DLD1 (cell line): ENCODE measurements around the gene EHMT2.
"Not testable (repeated sequence)": the region's sequence is repeated elsewhere in the genome, so short reads cannot be mapped to it uniquely, and the experiment has no call there.

Source experiments
- in situ Hi-C: cut with HindIII; loops from 2 replicates; pipeline ENCODE4 v1.10.0; 2017; ENCODE audit warnings: low sequenced_read_pairs

The EHMT2 gene

DNA sequence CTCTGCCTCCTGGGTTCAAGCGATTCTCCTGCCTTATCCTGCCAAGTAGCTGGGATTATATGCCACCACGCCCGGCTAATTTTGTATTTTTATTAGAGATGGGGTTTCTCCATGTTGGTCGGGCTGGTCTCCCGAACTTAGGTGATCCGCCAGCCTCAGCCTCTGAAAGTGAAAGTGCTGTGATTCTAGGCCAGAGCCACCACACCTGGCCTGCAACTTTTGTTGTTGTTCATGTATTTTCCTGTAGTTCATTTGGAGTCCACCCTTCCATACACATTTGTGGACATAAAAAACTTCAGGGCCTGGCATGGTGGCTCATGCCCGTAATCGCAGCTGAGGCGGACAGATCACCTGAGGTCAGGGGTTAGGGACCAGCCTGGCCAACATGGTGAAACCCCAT is 55.4 kb downstream of the EHMT2 start:
- in situ Hi-C loops: no loop called here

- in situ Hi-C loops: not testable (repeated sequence)
Observed at GRCh38 chr6:31839779-31840126, 57.7 kb downstream of the EHMT2 start.

DNA sequence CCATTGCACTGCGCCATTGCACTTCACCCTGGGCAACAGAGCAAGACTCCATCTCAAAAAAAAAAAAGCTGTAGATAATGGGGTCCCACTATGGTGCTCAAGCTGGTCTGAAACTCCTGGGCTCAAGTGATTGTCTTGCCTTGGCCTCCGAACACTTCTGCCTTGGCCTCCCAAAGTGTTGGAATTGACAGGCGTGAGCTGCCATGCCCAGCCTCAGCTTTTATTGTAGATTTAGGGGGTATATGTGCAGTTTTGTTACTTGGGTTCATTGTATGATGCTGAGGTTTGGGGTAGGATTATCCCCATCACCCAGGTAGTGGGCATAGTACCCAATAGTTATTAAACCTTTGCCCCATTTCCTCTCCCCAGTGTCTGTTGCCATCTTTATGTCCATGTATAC is 58.5 kb downstream of the EHMT2 start:
- in situ Hi-C loops: no loop called here

GRCh38 chr6:31838114-31838553 is 59.4 kb downstream of the EHMT2 start:
- in situ Hi-C loops: not testable (repeated sequence)

DNA sequence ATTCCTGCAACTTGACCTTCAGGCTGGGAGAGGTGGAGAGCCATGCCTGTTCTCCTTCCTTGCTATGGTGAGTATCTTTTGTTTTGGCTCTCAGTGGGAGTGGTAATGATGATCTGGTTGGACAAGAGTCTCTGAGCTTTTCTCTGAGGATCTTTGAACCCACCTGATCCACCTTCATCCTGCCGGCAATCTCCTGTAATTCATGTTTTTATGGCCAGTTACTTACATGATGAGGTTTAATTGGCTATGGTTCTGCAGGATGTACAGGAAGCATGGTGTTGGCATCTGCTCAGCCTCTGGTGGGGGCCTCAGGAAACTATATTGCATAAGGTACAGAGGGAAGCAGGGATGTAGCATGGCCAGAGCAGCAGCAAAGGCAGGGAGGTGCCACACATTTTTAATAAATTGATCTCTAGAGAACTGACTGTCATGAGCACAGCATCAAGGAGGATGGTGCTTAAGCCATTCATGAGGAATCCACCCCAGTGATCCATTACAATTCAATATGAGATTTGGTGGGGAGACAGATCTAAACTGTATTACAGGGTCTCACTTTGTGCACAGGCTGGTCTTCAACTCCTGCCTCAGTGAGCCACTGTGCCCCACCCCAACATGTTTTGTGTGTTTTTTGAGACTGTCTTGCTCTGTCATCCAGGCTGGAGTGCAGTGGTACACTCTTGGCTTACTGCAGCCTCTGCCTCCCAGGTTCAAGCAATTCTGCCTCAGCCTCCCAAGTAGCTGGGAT is 60.0 kb downstream of the EHMT2 start:
- in situ Hi-C loops: no loop called here

- in situ Hi-C loops: no loop called here
Observed at GRCh38 chr6:31836474-31837368, 60.8 kb downstream of the EHMT2 start.

- in situ Hi-C loops: no loop called here
Observed at GRCh38 chr6:31836047-31836473, 61.4 kb downstream of the EHMT2 start.

DNA sequence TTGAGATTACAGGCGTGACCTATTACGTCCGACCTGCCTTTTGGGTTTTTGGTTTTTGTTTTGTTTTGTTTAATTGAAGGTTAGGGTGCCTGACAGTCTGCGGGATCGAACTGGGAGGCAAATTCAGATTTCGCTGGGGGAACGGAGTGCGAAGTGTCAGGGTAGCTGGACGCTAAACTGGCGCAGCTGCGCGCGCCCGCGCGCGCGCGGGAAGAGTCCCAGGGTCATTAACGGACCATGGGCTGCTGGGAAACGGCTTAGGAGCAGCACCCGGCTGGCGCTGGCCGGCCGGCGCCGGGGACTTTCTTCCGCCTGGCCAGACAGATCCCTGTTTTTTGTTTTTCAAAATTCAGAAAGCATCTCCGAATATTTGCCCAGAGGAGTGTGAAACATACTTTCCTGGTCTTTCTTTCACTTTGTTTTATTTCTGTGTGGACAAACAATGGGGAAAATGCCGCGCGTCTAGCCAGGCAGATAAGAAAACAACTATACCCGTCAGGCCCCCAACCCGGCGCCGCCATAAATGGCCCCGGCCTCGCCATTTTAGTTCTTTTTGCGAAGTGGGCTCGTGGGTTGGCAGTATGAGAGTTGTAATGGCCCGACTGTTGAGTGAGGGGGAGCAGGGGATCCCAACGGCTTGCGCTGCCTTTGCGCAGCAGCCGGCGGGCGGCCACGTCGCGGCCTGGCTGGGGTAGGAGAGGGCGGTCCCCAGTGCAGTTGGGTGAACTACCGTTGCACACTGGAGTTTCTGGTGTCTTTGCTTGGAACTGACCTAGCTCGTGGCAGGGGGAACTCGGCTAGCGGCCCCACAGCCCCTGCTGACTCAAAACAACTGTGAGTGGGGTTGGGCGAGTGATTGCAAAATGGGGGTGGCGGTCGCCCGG is 62.9 kb downstream of the EHMT2 start:
- in situ Hi-C loops: no loop called here

GRCh38 chr6:31831350-31832215 is 65.9 kb downstream of the EHMT2 start:
- in situ Hi-C loops: no loop called here

DNA sequence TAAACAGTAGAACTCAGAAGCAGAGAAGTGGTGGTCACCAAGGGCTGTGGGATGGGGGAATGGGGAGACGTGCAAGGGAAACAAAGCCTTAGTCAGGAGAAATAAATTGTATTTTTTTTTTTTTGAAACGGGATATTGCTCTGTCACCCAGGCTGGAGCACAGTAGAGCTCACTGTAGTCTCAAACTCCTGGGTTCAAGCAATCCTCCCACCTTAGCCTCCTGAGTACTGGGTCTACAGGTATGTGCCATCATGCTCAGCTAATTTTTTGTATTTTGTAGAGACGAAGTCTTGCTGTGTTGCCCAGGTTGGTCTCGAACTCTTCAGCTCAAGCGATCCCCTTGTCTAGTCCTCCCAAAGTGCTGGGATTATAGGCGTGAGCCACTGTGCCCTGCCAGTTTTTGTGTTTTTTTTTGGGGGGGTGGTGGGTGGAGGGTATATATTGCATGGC is 66.6 kb downstream of the EHMT2 start:
- in situ Hi-C loops: no loop called here
